Endothelial cell of umbilical vein (primary cell): Measurements from ENCODE around the gene SAPCD2. TPM values are rescaled to one million over a fixed set of nuclear protein-coding genes. Genes with fewer than 3 reads are reported as not detected.

Experiments
- BruUV-seq: library from RNA; stranded (reverse); fragments of 400-500 nt; replicated peaks from 2 replicates; lab custom pipeline; 2021; lab: Mats Ljungman, UMichigan
- CTCF ChIA-PET: fragments of 300-600, 350-600 bp; sonication (Branson Sonifier 250); formaldehyde crosslinking; loops from one replicate; lab custom pipeline; 2021; ENCODE audit warnings: antibody characterized with exemption, inconsistent platforms; lab: Charles Lee
- POLR2A ChIA-PET: fragments of 300-600, 350-600 bp; sonication (Branson Sonifier 250); formaldehyde crosslinking; loops from one replicate; lab custom pipeline; 2021; ENCODE audit warnings: antibody characterized with exemption, inconsistent platforms; lab: Charles Lee
- DNase-seq: peaks from one replicate; pipeline ENCODE4 v3.0.0-alpha.2; 2011; ENCODE audit warnings: low read depth, low spot score
- FAIRE-seq: peaks from 2 replicates; lab custom pipeline; 2011; peaks lifted over from hg19 to GRCh38; lab: Jason Lieb, UNC
- H2AFZ ChIP-seq: 2 replicates; pipeline ENCODE4 v1.6.0; 2012; ENCODE audit warnings: low read depth, low read length, control low read depth, inconsistent platforms
- H3K27ac ChIP-seq: 2 replicates; pipeline ENCODE4 v1.5.1; 2011; ENCODE audit warnings: low read depth, mild to moderate bottlenecking, control low read depth, low read length, moderate library complexity; ENCODE audit not compliant: insufficient read depth
- H3K27me3 ChIP-seq, 2 experiments: 2 replicates each; pipeline versions ENCODE4 v1.6.0 to v1.6.1; 2011; ENCODE audit warnings: low read length in 2 of 2, mixed read lengths in 1 of 2; ENCODE audit not compliant: control insufficient read depth in 2 of 2, insufficient read depth in 2 of 2
- H3K36me3 ChIP-seq, 2 experiments: 2 replicates in 1 of 2; 3 replicates in 1 of 2; pipeline ENCODE4 v1.5.1; 2011; ENCODE audit warnings: low read length in 2 of 2, mild to moderate bottlenecking in 1 of 2, moderate library complexity in 1 of 2; ENCODE audit not compliant: control insufficient read depth in 2 of 2, insufficient read depth in 2 of 2; ENCODE audit errors: extremely low read depth in 1 of 2
- H3K4me1 ChIP-seq: 3 replicates; pipeline ENCODE4 v1.5.1; 2011; ENCODE audit warnings: mild to moderate bottlenecking, low read length; ENCODE audit not compliant: control insufficient read depth, insufficient read depth; ENCODE audit errors: extremely low read depth
- H3K4me2 ChIP-seq: 2 replicates; pipeline ENCODE4 v1.6.1; 2011; ENCODE audit warnings: low read length, control low read depth, mixed read lengths; ENCODE audit not compliant: insufficient read depth
- H3K4me3 ChIP-seq, 3 experiments: fragments of 200-600 bp in 1 of 3; sonication (generic), shearing (Covaris generic) in 1 of 3; replicated peaks in 1 of 3; 2 replicates each; pipeline ENCODE4 v1.5.1; 2011 to 2016; ENCODE audit warnings: control low read depth in 3 of 3, low read length in 3 of 3, mild to moderate bottlenecking in 2 of 3, inconsistent platforms in 1 of 3, low read depth in 1 of 3, moderate library complexity in 1 of 3; ENCODE audit not compliant: insufficient read depth in 1 of 3
- H3K79me2 ChIP-seq: 2 replicates; pipeline ENCODE4 v1.6.0; 2012; ENCODE audit warnings: low read length, inconsistent platforms; ENCODE audit not compliant: control insufficient read depth, insufficient read depth
- H3K9ac ChIP-seq: replicated peaks from 2 replicates; pipeline ENCODE3; 2011; ENCODE audit warnings: low read length, control low read depth; ENCODE audit not compliant: insufficient read depth; ENCODE audit errors: extremely low read depth
- H3K9me1 ChIP-seq: replicated peaks from 3 replicates; pipeline ENCODE4 v1.6.0; 2011; ENCODE audit warnings: mild to moderate bottlenecking, low read length; ENCODE audit not compliant: control insufficient read depth, insufficient read depth; ENCODE audit errors: extremely low read depth
- H3K9me3 ChIP-seq: replicated peaks from 2 replicates; pipeline ENCODE4 v1.5.1; 2012; ENCODE audit warnings: low read length, inconsistent platforms; ENCODE audit not compliant: control insufficient read depth, insufficient read depth
- H4K20me1 ChIP-seq: replicated peaks from 2 replicates; pipeline ENCODE3; 2011; ENCODE audit warnings: mild to moderate bottlenecking, low read length; ENCODE audit not compliant: control insufficient read depth, insufficient read depth; ENCODE audit errors: extremely low read depth
- CTCF ChIP-seq, 2 donors: IDR thresholded peaks; 1 replicate in 1 of 2; 2 replicates in 1 of 2; pipeline ENCODE4 v1.5.1; 2011; ENCODE audit warnings: low read length in 2 of 2, mild to moderate bottlenecking in 2 of 2, moderate library complexity in 2 of 2, control low read depth in 1 of 2, inconsistent platforms in 1 of 2, low read depth in 1 of 2; ENCODE audit not compliant: insufficient read depth in 1 of 2; ENCODE audit errors: extremely low read depth in 1 of 2
- EZH2 ChIP-seq: IDR thresholded peaks from 2 replicates; pipeline ENCODE4 v1.6.1; 2012; ENCODE audit warnings: borderline replicate concordance, low read depth, mild to moderate bottlenecking, moderate library complexity, low read length, inconsistent platforms; ENCODE audit not compliant: severe bottlenecking
- FOS ChIP-seq: IDR thresholded peaks from 2 replicates; pipeline ENCODE4 v1.6.1; 2011; ENCODE audit warnings: mild to moderate bottlenecking, low read length, moderate library complexity, borderline replicate concordance; ENCODE audit not compliant: insufficient read depth
- GATA2 ChIP-seq: IDR thresholded peaks from 2 replicates; pipeline ENCODE4 v1.7.0; 2011; ENCODE audit warnings: low read depth, mild to moderate bottlenecking, moderate library complexity, mixed read lengths, low read length; ENCODE audit not compliant: insufficient read length, insufficient read depth
- JUN ChIP-seq: IDR thresholded peaks from 2 replicates; pipeline ENCODE4 v1.6.1; 2011; ENCODE audit warnings: borderline replicate concordance, low read depth; ENCODE audit not compliant: insufficient read length, insufficient read depth
- MAX ChIP-seq: IDR thresholded peaks from 2 replicates; pipeline ENCODE4 v1.6.1; 2011; ENCODE audit not compliant: insufficient read depth, insufficient read length
- MYC ChIP-seq: IDR thresholded peaks from one replicate; pipeline ENCODE4 v1.6.1; 2011; ENCODE audit warnings: mild to moderate bottlenecking, low read depth, low read length
- POLR2A ChIP-seq: IDR thresholded peaks from 2 replicates; pipeline ENCODE4 v1.6.1; 2012; ENCODE audit warnings: low read depth, mild to moderate bottlenecking, control low read depth, low read length
- POLR2AphosphoS5 ChIP-seq: IDR thresholded peaks from 2 replicates; pipeline ENCODE4 v1.6.1; 2012; ENCODE audit warnings: low read depth, mild to moderate bottlenecking, control low read depth, low read length, moderate library complexity; ENCODE audit not compliant: insufficient read depth
- dilution Hi-C: fragments of 300-500 bp; cut with MboI; formaldehyde crosslinking; loops from one replicate; pipeline ENCODE4 v1.15.0; 2019; ENCODE audit warnings: low sequenced_read_pairs; ENCODE audit not compliant: extremely low pct_ligation_motif_present
- intact Hi-C: fragments of 100-400 bp; cut with micrococcal nuclease; formaldehyde crosslinking; loops from one replicate; pipeline ENCODE4 v1.10.0; 2022
- polyA plus RNA-seq, 4 experiments: library from polyadenylated mRNA; depleted of rRNA in 3 of 4; stranded (reverse) in 3 of 4; unstranded in 1 of 4; fragments of >200 nt; gene quantifications; 2 replicates each; pipeline versions ENCODE4 v1.2.1 to v1.2.3, GENCODE V29; 2011 to 2012; ENCODE audit warnings: missing spikeins in 1 of 4
- total RNA-seq: library from RNA; stranded (reverse); gene quantifications from 2 replicates; pipeline ENCODE4 v1.2.3, GENCODE V29; 2021

The SAPCD2 gene
- total and polyA plus RNA-seq, 2 donors (not counting 3 experiments of a cell fraction or from before 2014, with no cell fraction given) = 11.5 to 27.8 TPM

GRCh38 chr9:137017791-137018497, 52.4 kb downstream of the SAPCD2 start:
- ChIA-PET POLR2A (no interaction called here), CTCF (interaction anchor here (1.2 to 1.6 kb wide), 2 partner anchors 11 to 70 kb away, joined by 3 to 5 read pairs; no protein-coding TSS in a partner anchor)
- Histone ChIP-seq H3K4me3 (no peak overlapping the region), H3K9me1 (no peaks in the 10 kb centered on the region), H3K9me3 (no peaks in the 10 kb centered on the region), H3K27ac (no peak overlapping the region), H3K36me3 (no peaks in the 10 kb centered on the region), H4K20me1 (no peaks in the 10 kb centered on the region), H3K9ac (no peak overlapping the region), H3K79me2 (no peaks in the 10 kb centered on the region), H3K4me1 (no peaks in the 10 kb centered on the region), H3K4me2 (no peak overlapping the region), H3K27me3 (no peaks in the 10 kb centered on the region), H2AFZ (no peak overlapping the region)
- TF ChIP-seq FOS (no peak), GATA2 (no peak)
- no peak for FAIRE-seq
- intact Hi-C loops (no loop called here), dilution Hi-C loops (no loop called here)
- BruUV-seq = TSS peak; percentile 9
- no peak for DNase-seq

GRCh38 chr9:137017071-137017470, 53.3 kb downstream of the SAPCD2 start:
- dilution Hi-C loops = no loop called here
- no peaks in the 10 kb centered on the region for H3K9me1 ChIP-seq
- CTCF ChIA-PET = interaction anchor here (1.6 kb wide), 1 partner anchor 12 kb away, joined by 5 read pairs; no protein-coding TSS in a partner anchor

More at GRCh38 chr9:137017071-137017470, 53.3 kb downstream of the SAPCD2 start:
- Histone ChIP-seq H3K4me2 (no peak overlapping the region), H3K4me3 (no peak overlapping the region), H3K36me3 (no peaks in the 10 kb centered on the region), H3K9me3 (no peaks in the 10 kb centered on the region), H4K20me1 (no peaks in the 10 kb centered on the region), H3K27ac (no peak overlapping the region), H3K9ac (no peak overlapping the region), H2AFZ (no peak overlapping the region), H3K4me1 (no peaks in the 10 kb centered on the region), H3K79me2 (no peaks in the 10 kb centered on the region), H3K27me3 (no peaks in the 10 kb centered on the region)
- no peak for FAIRE-seq
- BruUV-seq = no TSS peak
- POLR2A ChIA-PET = no interaction called here
- TF ChIP-seq MYC (no peak), EZH2 (no peak), GATA2 (no peak), POLR2AphosphoS5 (no peak), CTCF (IDR thresholded peaks at IDR 0.05; ENCODE audit: extremely low read depth in 1 of 2, insufficient read depth in 1 of 2, low read depth in 1 of 2, low read length in 2 of 2) (no peak), POLR2A (no peak), MAX (no peak), FOS (no peak), JUN (no peak)
- DNase-seq = no peak
- intact Hi-C loops = no loop called here
